ENCODE data around the gene GDPD1. TPM values are rescaled to one million over a fixed set of nuclear protein-coding genes. Genes with fewer than 3 reads are reported as not detected.

Gene GDPD1
- total RNA-seq, 1 experiment from 2014 or later, result 6.0 TPM

GRCh38 chr17:59174671-59175070, 45.6 kb upstream of the GDPD1 start:
- DNase-seq (ENCODE audit: low spot score) (no peak), ATAC-seq (no peak)
- no peaks in the 10 kb centered on the region for H3K27me3 Mint-ChIP-seq (ENCODE audit: low read depth)
- no peak for TF ChIP-seq ZSCAN18 (CRISPR knock-in tag; IDR thresholded peaks at IDR 0.05)
- no peak for TF ChIP-seq CBFB (CRISPR knock-in tag; IDR thresholded peaks at IDR 0.05; ENCODE audit: low read depth)
- TF ChIP-seq PRRX2 (CRISPR knock-in tag; IDR thresholded peaks at IDR 0.05), result no peak
- TF ChIP-seq FOXJ3 (CRISPR knock-in tag; IDR thresholded peaks at IDR 0.05; ENCODE audit: borderline replicate concordance), result no peak
- no peak for TF ChIP-seq ZNF138 (CRISPR knock-in tag; conservative IDR thresholded peaks at IDR 0.05)
- TF ChIP-seq SP1 (CRISPR knock-in tag; conservative IDR thresholded peaks at IDR 0.05), result no peak
- no peak for TF ChIP-seq TCF7 (CRISPR knock-in tag; IDR thresholded peaks at IDR 0.05; ENCODE audit: low read depth)
- H3K4me1 Mint-ChIP-seq, result peaks cover under 1% of the 10 kb centered on the region
- H3K9me3 Mint-ChIP-seq, result peaks cover 13% of the 10 kb centered on the region
- no peak overlapping the region for H3K4me3 Mint-ChIP-seq
- POLR2A ChIA-PET, result no interaction called here
- H3K36me3 Mint-ChIP-seq, result peaks cover 35% of the 10 kb centered on the region
- CTCF ChIA-PET, result no interaction called here
- no peak overlapping the region for H3K27ac Mint-ChIP-seq

GRCh38 chr17:59175076-59175475, 45.2 kb upstream of the GDPD1 start:
- Mint-ChIP-seq H3K27ac (no peak overlapping the region), H3K36me3 (peaks cover 36% of the 10 kb centered on the region), H3K9me3 (peaks cover 13% of the 10 kb centered on the region), H3K4me3 (no peak overlapping the region), H3K27me3 (ENCODE audit: low read depth) (no peaks in the 10 kb centered on the region), H3K4me1 (peaks cover 4% of the 10 kb centered on the region)
- ChIA-PET POLR2A (no interaction called here), CTCF (no interaction called here)
- DNase-seq (ENCODE audit: low spot score) (no peak), ATAC-seq (no peak)
- TF ChIP-seq IRF1 (CRISPR knock-in tag; IDR thresholded peaks at IDR 0.05), result no peak
- peak; percentile 71 for TF ChIP-seq ZNF121 (CRISPR knock-in tag; IDR thresholded peaks at IDR 0.05)

GRCh38 chr17:59178266-59178985, 41.9 kb upstream of the GDPD1 start:
- CTCF ChIA-PET, result no interaction called here
- ATAC-seq (no peak), DNase-seq (ENCODE audit: low spot score) (no peak)
- H3K4me3 Mint-ChIP-seq, result no peak overlapping the region
- H3K27ac Mint-ChIP-seq, result no peak overlapping the region
- peaks cover 27% of the 10 kb centered on the region for H3K36me3 Mint-ChIP-seq
- no peaks in the 10 kb centered on the region for H3K27me3 Mint-ChIP-seq (ENCODE audit: low read depth)
- POLR2A ChIA-PET, result no interaction called here
- peaks cover 7% of the 10 kb centered on the region for H3K9me3 Mint-ChIP-seq
- H3K4me1 Mint-ChIP-seq, result peaks cover 4% of the 10 kb centered on the region
- no peak for TF ChIP-seq TCF7 (CRISPR knock-in tag; IDR thresholded peaks at IDR 0.05; ENCODE audit: low read depth)
- no peak for TF ChIP-seq ZNF219 (CRISPR knock-in tag; IDR thresholded peaks at IDR 0.05; ENCODE audit: borderline replicate concordance)
- no peak for TF ChIP-seq ESRRA (CRISPR knock-in tag; IDR thresholded peaks at IDR 0.05; ENCODE audit: borderline replicate concordance)
- no peak for TF ChIP-seq E2F1 (CRISPR knock-in tag; IDR thresholded peaks at IDR 0.05)
- no peak for TF ChIP-seq GRHL2 (CRISPR knock-in tag; IDR thresholded peaks at IDR 0.05; ENCODE audit: insufficient replicate concordance, severe bottlenecking)
- TF ChIP-seq USF1 (CRISPR knock-in tag; IDR thresholded peaks at IDR 0.05), result no peak
- TF ChIP-seq SP1 (CRISPR knock-in tag; conservative IDR thresholded peaks at IDR 0.05), result no peak
- TF ChIP-seq PRRX2 (CRISPR knock-in tag; IDR thresholded peaks at IDR 0.05), result no peak
- TF ChIP-seq CREB1 (CRISPR knock-in tag; IDR thresholded peaks at IDR 0.05), result no peak
- no peak for TF ChIP-seq ATF1 (CRISPR knock-in tag; IDR thresholded peaks at IDR 0.05)
- no peak for TF ChIP-seq SMAD3 (CRISPR knock-in tag; IDR thresholded peaks at IDR 0.05; ENCODE audit: borderline replicate concordance)
- TF ChIP-seq JAZF1 (CRISPR knock-in tag; IDR thresholded peaks at IDR 0.05), result no peak
- TF ChIP-seq MXD4 (CRISPR knock-in tag; IDR thresholded peaks at IDR 0.05; ENCODE audit: borderline replicate concordance), result no peak
- no peak for TF ChIP-seq ZNF423 (CRISPR knock-in tag; IDR thresholded peaks at IDR 0.05)
- TF ChIP-seq ZNF425 (CRISPR knock-in tag; conservative IDR thresholded peaks at IDR 0.05), result no peak
- no peak for TF ChIP-seq MLX (CRISPR knock-in tag; IDR thresholded peaks at IDR 0.05)
- TF ChIP-seq IRF2 (CRISPR knock-in tag; IDR thresholded peaks at IDR 0.05; ENCODE audit: borderline replicate concordance, low read depth), result no peak

Data from WTC11 (cell line).